HepG2 (cell line): ENCODE results near the gene MB21D2. TPM values are rescaled to one million over a fixed set of nuclear protein-coding genes. Genes with fewer than 3 reads are reported as not detected.
A peak's percentile ranks its signal among the peaks of the same experiment; 100 is the strongest.

ENCODE experiments used
- GATA4 ChIP-seq: sonication (generic); IDR thresholded peaks from 2 replicates; pipeline ENCODE4 v1.6.1; 2016; ENCODE audit warnings: antibody characterized with exemption, low read depth, borderline replicate concordance
- IRF2 ChIP-seq: IDR thresholded peaks from 2 replicates; pipeline ENCODE4 v1.6.1; 2018; ENCODE audit warnings: missing genetic modification reagents, missing compliant biosample characterization
- PHF8 ChIP-seq: sonication (generic); formaldehyde crosslinking; IDR thresholded peaks from 2 replicates; pipeline ENCODE4 v1.5.0; 2020; ENCODE audit warnings: missing genetic modification reagents
- SMAD3 ChIP-seq: sonication (generic); formaldehyde crosslinking; IDR thresholded peaks from 2 replicates; pipeline ENCODE4 v1.4.0; 2020; ENCODE audit warnings: missing genetic modification reagents
- TBL1XR1 ChIP-seq: fragments of 150-350 bp; IDR thresholded peaks from 2 replicates; pipeline ENCODE4 v1.6.1; 2014; ENCODE audit warnings: borderline replicate concordance, low read length; ENCODE audit not compliant: partially characterized antibody
- TGIF2 ChIP-seq: IDR thresholded peaks from 2 replicates; pipeline ENCODE4 v1.6.1; 2016; ENCODE audit warnings: control low read depth, missing compliant biosample characterization
- YEATS4 ChIP-seq: sonication (generic); formaldehyde crosslinking; IDR thresholded peaks from 2 replicates; pipeline ENCODE4 v1.4.0; 2020; ENCODE audit warnings: missing genetic modification reagents, borderline replicate concordance
- ZC3H4 ChIP-seq: sonication (generic); formaldehyde crosslinking; IDR thresholded peaks from 2 replicates; pipeline ENCODE4 v1.4.0; 2020; ENCODE audit warnings: missing genetic modification reagents, borderline replicate concordance
- ZNF230 ChIP-seq: sonication (generic); formaldehyde crosslinking; IDR thresholded peaks from 2 replicates; pipeline ENCODE4 v1.4.0; 2020; ENCODE audit warnings: mild to moderate bottlenecking, missing genetic modification reagents
- ZNF772 ChIP-seq: sonication (generic); formaldehyde crosslinking; IDR thresholded peaks from 2 replicates; pipeline ENCODE4 v1.5.0; 2020; ENCODE audit warnings: mild to moderate bottlenecking, missing genetic modification reagents
- ZNF878 ChIP-seq: sonication (generic); formaldehyde crosslinking; IDR thresholded peaks from 2 replicates; pipeline ENCODE4 v1.8.1; 2023; ENCODE audit warnings: mild to moderate bottlenecking, missing genetic modification reagents, moderate library complexity
- polyA plus RNA-seq, 8 experiments: library from polyadenylated mRNA; depleted of rRNA in 3 of 8; stranded (reverse) in 7 of 8; unstranded in 1 of 8; fragments of >200 nt; fragmentation: Illumina TruSeq in 4 of 8; extraction: Trizol in 4 of 8; gene quantifications; 2 replicates each; pipeline versions ENCODE4 v1.2.1 to v1.2.3, GENCODE V29; 2011 to 2016; ENCODE audit warnings: low read depth in 4 of 8, missing spikeins in 1 of 8, mixed read lengths in 1 of 8; ENCODE audit not compliant: insufficient read depth in 1 of 8
- total RNA-seq, 5 experiments: library from RNA; depleted of rRNA; stranded (reverse); fragments of >200 nt; fragmentation: Illumina TruSeq; extraction: Trizol; gene quantifications; 2 replicates each; pipeline ENCODE4 v1.2.3, GENCODE V29; 2016; ENCODE audit warnings: low read depth in 1 of 5
- TF ChIP-seq, protein P1 (sequence below): sonication (generic); formaldehyde crosslinking; IDR thresholded peaks from 2 replicates; pipeline ENCODE4 v1.4.0; 2020; ENCODE audit warnings: missing genetic modification reagents, borderline replicate concordance
- TF ChIP-seq, protein P2 (sequence below): IDR thresholded peaks from 2 replicates; pipeline ENCODE4 v1.6.1; 2016; ENCODE audit warnings: low read depth
- TF ChIP-seq, protein P3 (sequence below): sonication (generic); formaldehyde crosslinking; IDR thresholded peaks from 2 replicates; pipeline ENCODE4 v1.5.0; 2020; ENCODE audit warnings: mild to moderate bottlenecking, missing genetic modification reagents, borderline replicate concordance
- TF ChIP-seq, protein P4 (sequence below): sonication (generic); formaldehyde crosslinking; IDR thresholded peaks from 2 replicates; pipeline ENCODE4 v1.4.0; 2020; ENCODE audit warnings: missing genetic modification reagents, mild to moderate bottlenecking, borderline replicate concordance
- TF ChIP-seq, protein P5 (sequence below): sonication (generic); formaldehyde crosslinking; IDR thresholded peaks from 2 replicates; pipeline ENCODE4 v1.4.0; 2020; ENCODE audit warnings: missing genetic modification reagents
- TF ChIP-seq, protein P6 (sequence below): sonication (generic); formaldehyde crosslinking; IDR thresholded peaks from 2 replicates; pipeline ENCODE4 v1.4.0; 2020; ENCODE audit warnings: mild to moderate bottlenecking, missing genetic modification reagents

MB21D2 gene
- total and polyA plus RNA-seq, 2 of the 13 experiments (the other 11 are each of a cell fraction or from before 2014, with no cell fraction given): 0.90 to 1.6 TPM

DNA sequence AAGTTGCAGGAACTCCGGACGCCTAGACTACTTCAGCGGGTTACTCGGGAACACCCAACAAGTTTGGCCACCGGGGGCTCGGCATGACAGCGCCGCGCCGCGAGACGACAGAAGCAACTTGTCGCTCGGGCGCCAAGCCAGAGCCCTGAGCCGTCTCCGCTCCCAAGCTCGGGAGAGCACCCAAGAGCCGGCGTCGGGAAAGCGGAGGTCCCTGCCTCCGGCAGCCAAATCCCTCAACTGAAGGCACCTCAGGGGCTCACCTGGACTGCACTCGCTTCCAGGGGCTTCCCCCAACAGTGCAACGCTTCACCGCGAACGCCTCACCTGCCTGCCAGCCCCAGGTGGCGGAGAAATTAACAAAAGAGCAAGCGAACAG is 640 bp downstream of the MB21D2 start (continued):
- TF ChIP-seq, protein P1, sequence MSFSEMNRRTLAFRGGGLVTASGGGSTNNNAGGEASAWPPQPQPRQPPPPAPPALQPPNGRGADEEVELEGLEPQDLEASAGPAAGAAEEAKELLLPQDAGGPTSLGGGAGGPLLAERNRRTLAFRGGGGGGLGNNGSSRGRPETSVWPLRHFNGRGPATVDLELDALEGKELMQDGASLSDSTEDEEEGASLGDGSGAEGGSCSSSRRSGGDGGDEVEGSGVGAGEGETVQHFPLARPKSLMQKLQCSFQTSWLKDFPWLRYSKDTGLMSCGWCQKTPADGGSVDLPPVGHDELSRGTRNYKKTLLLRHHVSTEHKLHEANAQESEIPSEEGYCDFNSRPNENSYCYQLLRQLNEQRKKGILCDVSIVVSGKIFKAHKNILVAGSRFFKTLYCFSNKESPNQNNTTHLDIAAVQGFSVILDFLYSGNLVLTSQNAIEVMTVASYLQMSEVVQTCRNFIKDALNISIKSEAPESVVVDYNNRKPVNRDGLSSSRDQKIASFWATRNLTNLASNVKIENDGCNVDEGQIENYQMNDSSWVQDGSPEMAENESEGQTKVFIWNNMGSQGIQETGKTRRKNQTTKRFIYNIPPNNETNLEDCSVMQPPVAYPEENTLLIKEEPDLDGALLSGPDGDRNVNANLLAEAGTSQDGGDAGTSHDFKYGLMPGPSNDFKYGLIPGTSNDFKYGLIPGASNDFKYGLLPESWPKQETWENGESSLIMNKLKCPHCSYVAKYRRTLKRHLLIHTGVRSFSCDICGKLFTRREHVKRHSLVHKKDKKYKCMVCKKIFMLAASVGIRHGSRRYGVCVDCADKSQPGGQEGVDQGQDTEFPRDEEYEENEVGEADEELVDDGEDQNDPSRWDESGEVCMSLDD (CRISPR knock-in tag): no peak
- TF ChIP-seq ZNF230 (CRISPR knock-in tag): no peak
- TF ChIP-seq, protein P2, sequence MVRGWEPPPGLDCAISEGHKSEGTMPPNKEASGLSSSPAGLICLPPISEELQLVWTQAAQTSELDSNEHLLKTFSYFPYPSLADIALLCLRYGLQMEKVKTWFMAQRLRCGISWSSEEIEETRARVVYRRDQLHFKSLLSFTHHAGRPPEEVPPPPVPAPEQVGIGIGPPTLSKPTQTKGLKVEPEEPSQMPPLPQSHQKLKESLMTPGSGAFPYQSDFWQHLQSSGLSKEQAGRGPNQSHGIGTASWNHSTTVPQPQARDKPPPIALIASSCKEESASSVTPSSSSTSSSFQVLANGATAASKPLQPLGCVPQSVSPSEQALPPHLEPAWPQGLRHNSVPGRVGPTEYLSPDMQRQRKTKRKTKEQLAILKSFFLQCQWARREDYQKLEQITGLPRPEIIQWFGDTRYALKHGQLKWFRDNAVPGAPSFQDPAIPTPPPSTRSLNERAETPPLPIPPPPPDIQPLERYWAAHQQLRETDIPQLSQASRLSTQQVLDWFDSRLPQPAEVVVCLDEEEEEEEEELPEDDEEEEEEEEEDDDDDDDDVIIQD: no peak
- no peak for TF ChIP-seq ZC3H4 (CRISPR knock-in tag)
- TF ChIP-seq, protein P3, sequence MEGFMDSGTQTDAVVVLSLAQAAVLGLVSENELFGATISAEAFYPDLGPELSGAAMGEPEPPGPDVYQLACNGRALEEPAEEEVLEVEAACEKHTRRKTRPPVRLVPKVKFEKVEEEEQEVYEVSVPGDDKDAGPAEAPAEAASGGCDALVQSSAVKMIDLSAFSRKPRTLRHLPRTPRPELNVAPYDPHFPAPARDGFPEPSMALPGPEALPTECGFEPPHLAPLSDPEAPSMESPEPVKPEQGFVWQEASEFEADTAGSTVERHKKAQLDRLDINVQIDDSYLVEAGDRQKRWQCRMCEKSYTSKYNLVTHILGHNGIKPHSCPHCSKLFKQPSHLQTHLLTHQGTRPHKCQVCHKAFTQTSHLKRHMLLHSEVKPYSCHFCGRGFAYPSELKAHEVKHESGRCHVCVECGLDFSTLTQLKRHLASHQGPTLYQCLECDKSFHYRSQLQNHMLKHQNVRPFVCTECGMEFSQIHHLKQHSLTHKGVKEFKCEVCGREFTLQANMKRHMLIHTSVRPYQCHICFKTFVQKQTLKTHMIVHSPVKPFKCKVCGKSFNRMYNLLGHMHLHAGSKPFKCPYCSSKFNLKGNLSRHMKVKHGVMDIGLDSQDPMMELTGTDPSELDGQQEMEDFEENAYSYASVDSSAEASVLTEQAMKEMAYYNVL: no peak
- TF ChIP-seq IRF2: 0 out of 2 replicates have a peak, but pooled peaks have one; percentile 6
- TF ChIP-seq TGIF2 (CRISPR knock-in tag): no peak
- TF ChIP-seq TBL1XR1: no peak
- TF ChIP-seq GATA4: no peak
- TF ChIP-seq PHF8: 0 out of 2 replicates have a peak, but pooled peaks have one; percentile 34
- TF ChIP-seq, protein P4, sequence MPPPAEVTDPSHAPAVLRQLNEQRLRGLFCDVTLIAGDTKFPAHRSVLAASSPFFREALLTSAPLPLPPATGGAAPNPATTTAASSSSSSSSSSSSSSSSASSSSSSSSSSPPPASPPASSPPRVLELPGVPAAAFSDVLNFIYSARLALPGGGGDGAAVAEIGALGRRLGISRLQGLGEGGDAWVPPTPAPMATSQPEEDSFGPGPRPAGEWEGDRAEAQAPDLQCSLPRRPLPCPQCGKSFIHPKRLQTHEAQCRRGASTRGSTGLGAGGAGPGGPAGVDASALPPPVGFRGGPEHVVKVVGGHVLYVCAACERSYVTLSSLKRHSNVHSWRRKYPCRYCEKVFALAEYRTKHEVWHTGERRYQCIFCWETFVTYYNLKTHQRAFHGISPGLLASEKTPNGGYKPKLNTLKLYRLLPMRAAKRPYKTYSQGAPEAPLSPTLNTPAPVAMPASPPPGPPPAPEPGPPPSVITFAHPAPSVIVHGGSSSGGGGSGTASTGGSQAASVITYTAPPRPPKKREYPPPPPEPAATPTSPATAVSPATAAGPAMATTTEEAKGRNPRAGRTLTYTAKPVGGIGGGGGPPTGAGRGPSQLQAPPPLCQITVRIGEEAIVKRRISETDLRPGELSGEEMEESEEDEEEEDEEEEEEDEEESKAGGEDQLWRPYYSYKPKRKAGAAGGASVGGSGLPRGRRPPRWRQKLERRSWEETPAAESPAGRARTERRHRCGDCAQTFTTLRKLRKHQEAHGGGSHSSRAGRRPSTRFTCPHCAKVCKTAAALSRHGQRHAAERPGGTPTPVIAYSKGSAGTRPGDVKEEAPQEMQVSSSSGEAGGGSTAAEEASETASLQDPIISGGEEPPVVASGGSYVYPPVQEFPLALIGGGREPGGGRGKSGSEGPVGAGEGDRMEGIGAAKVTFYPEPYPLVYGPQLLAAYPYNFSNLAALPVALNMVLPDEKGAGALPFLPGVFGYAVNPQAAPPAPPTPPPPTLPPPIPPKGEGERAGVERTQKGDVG (CRISPR knock-in tag): 0 out of 2 replicates have a peak, but pooled peaks have one; percentile 37
- no peak for TF ChIP-seq ZNF772 (CRISPR knock-in tag)
- TF ChIP-seq, protein P5, sequence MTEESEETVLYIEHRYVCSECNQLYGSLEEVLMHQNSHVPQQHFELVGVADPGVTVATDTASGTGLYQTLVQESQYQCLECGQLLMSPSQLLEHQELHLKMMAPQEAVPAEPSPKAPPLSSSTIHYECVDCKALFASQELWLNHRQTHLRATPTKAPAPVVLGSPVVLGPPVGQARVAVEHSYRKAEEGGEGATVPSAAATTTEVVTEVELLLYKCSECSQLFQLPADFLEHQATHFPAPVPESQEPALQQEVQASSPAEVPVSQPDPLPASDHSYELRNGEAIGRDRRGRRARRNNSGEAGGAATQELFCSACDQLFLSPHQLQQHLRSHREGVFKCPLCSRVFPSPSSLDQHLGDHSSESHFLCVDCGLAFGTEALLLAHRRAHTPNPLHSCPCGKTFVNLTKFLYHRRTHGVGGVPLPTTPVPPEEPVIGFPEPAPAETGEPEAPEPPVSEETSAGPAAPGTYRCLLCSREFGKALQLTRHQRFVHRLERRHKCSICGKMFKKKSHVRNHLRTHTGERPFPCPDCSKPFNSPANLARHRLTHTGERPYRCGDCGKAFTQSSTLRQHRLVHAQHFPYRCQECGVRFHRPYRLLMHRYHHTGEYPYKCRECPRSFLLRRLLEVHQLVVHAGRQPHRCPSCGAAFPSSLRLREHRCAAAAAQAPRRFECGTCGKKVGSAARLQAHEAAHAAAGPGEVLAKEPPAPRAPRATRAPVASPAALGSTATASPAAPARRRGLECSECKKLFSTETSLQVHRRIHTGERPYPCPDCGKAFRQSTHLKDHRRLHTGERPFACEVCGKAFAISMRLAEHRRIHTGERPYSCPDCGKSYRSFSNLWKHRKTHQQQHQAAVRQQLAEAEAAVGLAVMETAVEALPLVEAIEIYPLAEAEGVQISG (CRISPR knock-in tag): 0 out of 2 replicates have a peak, but pooled peaks have one; percentile 27
- TF ChIP-seq, protein P6, sequence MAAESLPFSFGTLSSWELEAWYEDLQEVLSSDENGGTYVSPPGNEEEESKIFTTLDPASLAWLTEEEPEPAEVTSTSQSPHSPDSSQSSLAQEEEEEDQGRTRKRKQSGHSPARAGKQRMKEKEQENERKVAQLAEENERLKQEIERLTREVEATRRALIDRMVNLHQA (CRISPR knock-in tag): no peak
- TF ChIP-seq SMAD3 (CRISPR knock-in tag): no peak
- peak; percentile 29; the same call in 1 of the 2 replicates for TF ChIP-seq YEATS4 (CRISPR knock-in tag)
- no peak for TF ChIP-seq ZNF878
